DMS53 treated with DMSO at 0.1 percent for 48 hours (cell line): ENCODE data around the gene NUDCD3.
A peak's percentile ranks its signal among the peaks of the same experiment; 100 is the strongest.

ENCODE experiments used
- DNase-seq: peaks from one replicate; lab custom pipeline; 2025; ENCODE audit not compliant: unreplicated experiment; lab: John Stamatoyannopoulos, UW

NUDCD3 gene

GRCh38 chr7:44482502-44483485, 7.7 kb downstream of the NUDCD3 start:
- DNase-seq: no peak

- DNase-seq: no peak
These were observed 12.5 kb downstream of the NUDCD3 start for GRCh38 chr7:44477938-44478337.

GRCh38 chr7:44477063-44477830, 13.2 kb downstream of the NUDCD3 start:
- peak; percentile 75 for DNase-seq

GRCh38 chr7:44476313-44476712, 14.1 kb downstream of the NUDCD3 start:
- DNase-seq: no peak

- DNase-seq: peak; percentile 62
These were observed 17.2 kb downstream of the NUDCD3 start for GRCh38 chr7:44473295-44473694.

- no peak for DNase-seq
These were observed 17.6 kb downstream of the NUDCD3 start for GRCh38 chr7:44472843-44473242.

GRCh38 chr7:44471850-44472249, 18.6 kb downstream of the NUDCD3 start:
- no peak for DNase-seq

GRCh38 chr7:44471436-44471835, 19.0 kb downstream of the NUDCD3 start:
- DNase-seq: peak; percentile 94

- DNase-seq: no peak
These were observed 19.7 kb downstream of the NUDCD3 start for GRCh38 chr7:44470628-44471245.

- DNase-seq: no peak
These were observed 20.4 kb downstream of the NUDCD3 start for GRCh38 chr7:44470135-44470479.

- no peak for DNase-seq
These were observed 20.9 kb downstream of the NUDCD3 start for GRCh38 chr7:44469461-44470134.

- DNase-seq: no peak
These were observed 23.3 kb downstream of the NUDCD3 start for GRCh38 chr7:44467217-44467548.

GRCh38 chr7:44466300-44467216, 23.9 kb downstream of the NUDCD3 start:
- DNase-seq: no peak

GRCh38 chr7:44465490-44465889, 25.0 kb downstream of the NUDCD3 start:
- DNase-seq: no peak

GRCh38 chr7:44463169-44463808, 27.2 kb downstream of the NUDCD3 start:
- no peak for DNase-seq

GRCh38 chr7:44461387-44461786, 29.1 kb downstream of the NUDCD3 start:
- DNase-seq: no peak

- no peak for DNase-seq
These were observed 30.1 kb downstream of the NUDCD3 start for GRCh38 chr7:44460325-44460724.

GRCh38 chr7:44455155-44455554, 35.3 kb downstream of the NUDCD3 start:
- DNase-seq: no peak

- no peak for DNase-seq
These were observed 36.1 kb downstream of the NUDCD3 start for GRCh38 chr7:44454348-44454747.

GRCh38 chr7:44451123-44451522, 39.3 kb downstream of the NUDCD3 start:
- DNase-seq: no peak
